OCI-LY7 (cell line): Measurements from ENCODE around the gene ZMAT5. TPM values are rescaled to one million over a fixed set of nuclear protein-coding genes. Genes with fewer than 3 reads are reported as not detected.

ENCODE experiments used
- BruUV-seq: library from RNA; stranded (reverse); fragments of 400-500 nt; replicated peaks from 2 replicates; lab custom pipeline; 2021; lab: Mats Ljungman, UMichigan
- CTCF ChIA-PET: fragments of 300-600 bp; sonication (Branson Sonifier 250); formaldehyde crosslinking; loops from one replicate; lab custom pipeline; 2022; ENCODE audit warnings: antibody characterized with exemption; ENCODE audit not compliant: unreplicated experiment; lab: Charles Lee
- POLR2A ChIA-PET: fragments of 300-600 bp; sonication (Branson Sonifier 250); formaldehyde crosslinking; loops from one replicate; lab custom pipeline; 2022; ENCODE audit warnings: antibody characterized with exemption; lab: Charles Lee
- DNase-seq: peaks from one replicate; pipeline ENCODE4 v3.0.0-alpha.2; 2015; ENCODE audit warnings: low spot score
- H2AFZ ChIP-seq: fragments of 200-600 bp; sonication (generic), shearing (Covaris generic); 2 replicates; pipeline ENCODE4 v1.6.1; 2014; ENCODE audit warnings: mild to moderate bottlenecking, antibody characterized with exemption, low read length, moderate library complexity
- H3K27ac ChIP-seq: fragments of 200-600 bp; sonication (generic); 2 replicates; pipeline ENCODE4 v1.5.1; 2014; ENCODE audit warnings: mixed run types, low read depth, mild to moderate bottlenecking, moderate library complexity, low read length, inconsistent platforms; ENCODE audit not compliant: poor library complexity, severe bottlenecking
- H3K36me3 ChIP-seq: fragments of 200-600 bp; sonication (generic); 2 replicates; pipeline ENCODE4 v1.6.1; 2014; ENCODE audit warnings: mild to moderate bottlenecking, antibody characterized with exemption, low read length, moderate library complexity, mixed read lengths; ENCODE audit not compliant: insufficient read depth
- H3K4me1 ChIP-seq: fragments of 200-600 bp; sonication (generic); 2 replicates; pipeline ENCODE4 v1.5.1; 2014; ENCODE audit warnings: mild to moderate bottlenecking, low read length; ENCODE audit not compliant: insufficient read depth, poor library complexity, severe bottlenecking
- H3K4me2 ChIP-seq: fragments of 200-600 bp; sonication (generic); 2 replicates; pipeline ENCODE4 v1.6.1; 2014; ENCODE audit warnings: mild to moderate bottlenecking, low read length
- H3K4me3 ChIP-seq: fragments of 200-600 bp; sonication (generic); 2 replicates; pipeline ENCODE4 v1.5.1; 2014; ENCODE audit warnings: mild to moderate bottlenecking, low read depth, low read length; ENCODE audit not compliant: poor library complexity, severe bottlenecking
- H3K79me2 ChIP-seq: fragments of 200-600 bp; sonication (generic); 2 replicates; pipeline ENCODE4 v1.6.1; 2016; ENCODE audit warnings: low read depth, mild to moderate bottlenecking, low read length, moderate library complexity, mixed read lengths; ENCODE audit not compliant: insufficient read depth
- H3K9me2 ChIP-seq: fragments of 200-600 bp; sonication (generic); 2 replicates; pipeline ENCODE4 v1.6.1; 2016; ENCODE audit warnings: mild to moderate bottlenecking, low read length, mixed read lengths; ENCODE audit not compliant: insufficient read depth
- H3K9me3 ChIP-seq: fragments of 200-600 bp; sonication (generic); 2 replicates; pipeline ENCODE4 v1.6.1; 2014; ENCODE audit warnings: mild to moderate bottlenecking, mixed run types, low read length, mixed read lengths
- H4K20me1 ChIP-seq: fragments of 200-600 bp; sonication (generic); 2 replicates; pipeline ENCODE4 v1.6.1; 2014; ENCODE audit warnings: mild to moderate bottlenecking, antibody characterized with exemption, low read length, moderate library complexity, mixed read lengths; ENCODE audit not compliant: insufficient read depth
- CTCF ChIP-seq: fragments of 200-600 bp; sonication (generic); conservative IDR thresholded peaks from 2 replicates; pipeline ENCODE4 v1.5.1; 2014; ENCODE audit warnings: mild to moderate bottlenecking, antibody characterized with exemption, low read length, moderate library complexity, mixed read lengths
- EZH2phosphoT487 ChIP-seq: fragments of 200-600 bp; sonication (generic); IDR thresholded peaks from 2 replicates; pipeline ENCODE4 v1.6.1; 2018; ENCODE audit warnings: low read depth, borderline replicate concordance, mild to moderate bottlenecking, mixed run types, antibody characterized with exemption, low read length, moderate library complexity, mixed read lengths
- intact Hi-C: fragments of 100-400 bp; cut with micrococcal nuclease; formaldehyde crosslinking; loops from one replicate; pipeline ENCODE4 v1.10.0; 2022; ENCODE audit not compliant: unreplicated experiment
- total RNA-seq, 2 experiments: library from RNA; depleted of rRNA in 1 of 2; stranded (reverse); fragments of >200 nt in 1 of 2; shearing (Covaris generic) in 1 of 2; gene quantifications; 2 replicates each; pipeline ENCODE4 v1.2.3, GENCODE V29; 2014 to 2022

The ZMAT5 gene
- total RNA-seq, 2 experiments from 2014 or later, result 19.1 to 21.2 TPM

- no TSS peak for BruUV-seq
- Histone ChIP-seq H3K4me3 (no peak overlapping the region), H4K20me1 (no peaks in the 10 kb centered on the region), H3K27ac (no peak overlapping the region), H3K79me2 (no peaks in the 10 kb centered on the region), H3K9me3 (no peaks in the 10 kb centered on the region), H2AFZ (no peak overlapping the region), H3K4me1 (no peaks in the 10 kb centered on the region), H3K4me2 (no peak overlapping the region), H3K36me3 (no peaks in the 10 kb centered on the region), H3K9me2 (no peaks in the 10 kb centered on the region)
- ChIA-PET POLR2A (no interaction called here), CTCF (no interaction called here)
- DNase-seq, result no peak
- TF ChIP-seq CTCF, result no peak
- TF ChIP-seq EZH2phosphoT487, result no peak
- intact Hi-C loops, result no loop called here
Observed at GRCh38 chr22:29734406-29734805, 32.4 kb downstream of the ZMAT5 start.

- ChIA-PET POLR2A (no interaction called here), CTCF (no interaction called here)
- Histone ChIP-seq H3K79me2 (no peaks in the 10 kb centered on the region), H3K36me3 (no peaks in the 10 kb centered on the region), H4K20me1 (no peaks in the 10 kb centered on the region), H3K4me1 (no peaks in the 10 kb centered on the region), H3K27ac (no peak overlapping the region), H3K4me3 (no peak overlapping the region), H2AFZ (no peak overlapping the region), H3K9me3 (no peaks in the 10 kb centered on the region), H3K9me2 (no peaks in the 10 kb centered on the region), H3K4me2 (no peak overlapping the region)
- BruUV-seq, result no TSS peak
- intact Hi-C loops, result no loop called here
- TF ChIP-seq EZH2phosphoT487 (no peak), CTCF (no peak)
- DNase-seq, result no peak
Observed at GRCh38 chr22:29733362-29734201, 33.2 kb downstream of the ZMAT5 start.

DNA sequence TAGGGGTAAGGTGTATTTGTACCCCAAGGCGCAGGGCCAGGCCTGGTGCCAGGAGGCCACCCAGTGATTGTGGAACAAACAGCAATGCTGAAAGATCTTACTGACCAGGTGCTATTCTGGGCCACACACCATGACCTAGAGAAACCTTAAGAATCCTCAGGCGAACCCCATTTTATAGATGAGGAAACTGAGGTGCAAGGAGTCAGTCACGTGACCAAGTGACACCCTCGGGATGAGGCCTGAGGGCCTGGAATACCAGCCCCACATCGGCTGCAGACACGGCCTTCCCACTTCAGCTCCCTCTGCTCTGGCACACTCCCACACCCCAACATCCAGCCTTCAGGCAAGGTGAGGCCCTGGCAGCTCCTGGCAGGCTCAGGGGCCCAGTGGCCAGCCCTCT is 33.9 kb downstream of the ZMAT5 start:
- Histone ChIP-seq H3K36me3 (no peaks in the 10 kb centered on the region), H3K4me1 (no peaks in the 10 kb centered on the region), H3K4me3 (no peak overlapping the region), H3K27ac (no peak overlapping the region), H4K20me1 (no peaks in the 10 kb centered on the region), H3K4me2 (no peak overlapping the region), H2AFZ (no peak overlapping the region), H3K9me2 (no peaks in the 10 kb centered on the region), H3K9me3 (no peaks in the 10 kb centered on the region), H3K79me2 (no peaks in the 10 kb centered on the region)
- intact Hi-C loops, result no loop called here
- DNase-seq, result no peak
- ChIA-PET POLR2A (no interaction called here), CTCF (no interaction called here)
- TF ChIP-seq EZH2phosphoT487, result no peak
- TF ChIP-seq CTCF, result no peak
- no TSS peak for BruUV-seq
